HG03097 (cell line): ENCODE data around the gene NATD1.

Source experiments
- ATAC-seq: cut with Tn5 transposase; IDR thresholded peaks from one replicate; pipeline ENCODE4 v1.9.1; 2021; ENCODE audit not compliant: unreplicated experiment, low FRiP score

Gene NATD1

DNA sequence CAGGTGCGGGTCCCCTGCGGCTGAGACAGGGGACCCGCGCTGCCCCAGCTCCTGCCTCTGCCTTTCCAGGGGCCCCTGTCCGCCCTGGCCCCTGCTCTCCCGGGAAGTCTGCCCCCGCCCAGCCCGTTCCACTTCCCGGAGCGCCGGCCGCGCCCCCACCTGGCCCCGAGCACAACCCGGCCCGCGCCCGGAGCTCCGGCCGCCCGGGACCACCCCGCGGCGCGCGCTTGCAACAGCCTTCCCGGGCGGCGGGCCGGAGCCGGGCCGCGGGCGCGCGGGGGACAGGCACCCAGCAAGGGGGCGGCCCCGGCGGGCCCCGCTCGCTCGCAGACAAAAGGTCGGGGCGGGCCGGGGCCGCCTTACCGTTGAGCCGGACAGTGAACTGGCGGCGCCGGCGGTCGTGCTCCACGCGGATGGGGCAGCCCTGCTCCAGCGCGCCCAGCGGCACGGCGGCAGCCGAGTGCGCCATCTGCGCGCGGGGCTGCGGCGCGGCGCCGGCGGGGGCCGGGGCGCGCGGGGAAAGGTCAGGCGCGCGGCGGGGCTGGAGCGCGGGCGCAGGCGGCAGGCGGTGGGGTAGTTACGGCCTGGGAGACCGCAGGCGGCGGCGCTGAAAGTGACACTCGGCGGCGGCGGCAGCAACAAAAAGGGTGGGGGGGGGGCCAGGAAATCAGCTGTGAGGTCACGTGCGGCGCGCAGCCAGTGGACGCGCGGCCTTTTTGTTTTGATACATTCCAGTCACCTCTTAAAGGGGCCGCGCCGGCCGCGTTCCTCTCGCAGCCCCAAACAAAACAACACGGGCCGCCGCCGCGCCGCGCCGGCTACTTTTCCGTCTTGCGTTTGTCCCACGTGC, at the start of gene NATD1:
TSS of gene NATD1 (minus strand) at position 615 of the 850 bp plus-strand sequence. CDS start at position 469, 146 bp downstream.
- ATAC-seq, result peak; percentile 52

- no peak for ATAC-seq
Observed at GRCh38 chr17:21301593-21302550, 48.7 kb upstream of the NATD1 start.

DNA sequence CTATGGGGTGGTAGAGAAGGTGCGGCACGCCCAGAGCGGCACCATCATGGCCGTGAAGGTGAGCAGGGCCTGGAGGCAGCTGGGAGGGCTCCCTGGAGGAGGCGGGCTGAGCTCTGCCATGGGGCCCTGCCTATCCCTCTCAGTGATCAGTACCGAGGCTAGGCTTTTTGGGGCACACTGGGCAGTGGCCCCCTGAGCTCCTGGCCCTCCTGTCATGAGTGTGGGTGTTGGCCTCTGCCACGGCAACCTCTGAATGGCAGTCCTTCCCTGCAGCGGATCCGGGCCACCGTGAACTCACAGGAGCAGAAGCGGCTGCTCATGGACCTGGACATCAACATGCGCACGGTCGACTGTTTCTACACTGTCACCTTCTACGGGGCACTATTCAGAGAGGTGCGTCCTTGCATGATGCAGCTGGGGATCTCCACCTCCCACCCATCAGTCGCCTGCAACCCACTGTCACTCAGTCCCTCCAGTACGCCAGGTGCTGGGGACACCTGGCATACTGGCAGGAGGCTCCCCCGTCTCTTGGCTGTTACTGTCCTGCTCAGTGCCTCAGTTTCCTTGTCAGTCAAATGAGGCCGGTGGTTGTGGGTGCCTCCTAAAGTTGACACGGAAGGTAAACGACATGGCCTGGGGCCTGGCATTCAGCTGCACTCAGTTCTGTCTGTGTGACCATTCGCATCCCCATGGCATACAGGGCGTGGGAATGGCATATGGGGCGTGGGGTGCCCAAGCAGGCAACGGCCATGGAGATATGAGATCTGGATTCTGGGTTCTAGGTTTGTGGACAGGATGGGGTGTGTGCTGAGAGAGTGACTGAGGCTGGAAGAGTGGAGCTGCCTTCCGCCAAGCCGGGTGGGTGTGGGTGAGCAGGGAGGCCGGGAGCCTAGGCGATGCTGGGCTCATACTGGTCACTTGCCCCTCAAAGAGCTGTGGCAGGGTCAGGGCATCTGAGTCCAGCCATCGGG, 47.7 kb upstream of the NATD1 start:
- ATAC-seq, result no peak

DNA sequence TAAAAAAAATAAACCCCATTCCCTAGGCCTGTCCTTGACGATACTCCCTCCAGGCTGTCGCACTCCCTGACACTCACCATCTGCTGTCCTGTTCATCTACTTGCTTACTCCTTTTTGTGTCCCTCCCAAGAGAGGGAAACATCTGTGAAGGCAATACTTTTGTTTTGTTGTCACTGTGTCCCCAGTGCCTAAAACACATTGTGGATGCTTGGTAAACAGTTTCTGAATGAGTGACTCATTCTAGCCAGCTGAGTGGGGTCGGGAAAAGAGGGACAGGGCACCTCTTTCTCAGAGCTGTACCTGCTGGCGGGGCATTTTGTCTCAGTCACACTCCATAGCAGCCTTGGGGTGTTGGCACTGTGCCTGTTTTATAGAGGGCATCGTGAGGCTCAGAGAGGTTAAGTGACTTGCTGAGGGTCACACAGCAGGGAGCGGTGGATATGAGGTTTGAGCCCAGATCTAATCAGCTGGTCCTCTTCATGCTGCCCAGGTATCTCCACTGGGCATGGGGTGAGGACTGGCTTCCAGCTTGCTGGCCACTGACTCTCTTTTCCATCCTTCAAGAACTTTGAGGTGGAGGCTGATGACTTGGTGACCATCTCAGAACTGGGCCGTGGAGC, 46.9 kb upstream of the NATD1 start:
- ATAC-seq, result no peak

- ATAC-seq, result no peak
Observed at GRCh38 chr17:21298983-21299519, 45.8 kb upstream of the NATD1 start.

DNA sequence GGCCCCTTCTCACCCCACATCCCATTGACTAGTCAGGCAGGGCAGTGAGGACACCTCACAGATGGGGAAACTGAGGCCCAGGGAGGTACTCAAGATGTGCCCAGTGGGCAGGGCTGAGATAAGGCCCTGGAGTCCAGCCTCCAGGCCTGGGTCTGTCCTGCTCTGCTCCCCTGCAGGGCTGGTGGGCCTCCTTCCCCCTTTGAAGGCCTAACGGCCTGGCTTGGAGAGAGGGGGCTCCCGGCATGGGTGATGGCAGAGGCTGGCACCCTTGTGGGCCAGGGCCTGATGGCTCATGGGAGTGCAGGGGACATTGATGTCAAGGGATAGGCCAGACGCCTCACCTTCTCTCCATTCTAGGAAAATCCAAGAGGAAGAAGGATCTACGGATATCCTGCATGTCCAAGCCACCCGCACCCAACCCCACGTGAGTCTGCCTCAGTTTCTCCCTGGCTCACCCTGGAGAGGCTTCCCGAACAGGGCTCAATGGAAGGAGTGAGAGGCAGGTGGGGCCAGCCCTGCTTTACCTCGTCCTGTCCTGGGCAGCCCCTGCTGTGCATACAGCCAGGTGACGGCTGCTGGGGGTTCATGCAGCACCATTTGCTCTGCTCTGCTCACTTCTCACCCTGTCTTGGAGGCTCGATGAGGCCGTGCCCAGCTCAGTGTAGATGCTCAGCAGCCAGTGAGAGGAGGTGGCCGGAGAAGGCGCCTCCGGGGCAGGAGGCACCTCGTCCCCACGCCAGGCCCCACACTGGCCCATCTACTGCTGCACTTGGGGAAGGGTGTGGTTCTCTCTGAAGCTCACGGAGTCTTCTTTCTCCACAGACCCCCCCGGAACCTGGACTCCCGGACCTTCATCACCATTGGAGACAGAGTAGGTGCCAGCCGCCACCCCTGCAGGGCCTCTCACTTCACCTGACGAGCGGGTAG, 45.1 kb upstream of the NATD1 start:
- ATAC-seq, result no peak

DNA sequence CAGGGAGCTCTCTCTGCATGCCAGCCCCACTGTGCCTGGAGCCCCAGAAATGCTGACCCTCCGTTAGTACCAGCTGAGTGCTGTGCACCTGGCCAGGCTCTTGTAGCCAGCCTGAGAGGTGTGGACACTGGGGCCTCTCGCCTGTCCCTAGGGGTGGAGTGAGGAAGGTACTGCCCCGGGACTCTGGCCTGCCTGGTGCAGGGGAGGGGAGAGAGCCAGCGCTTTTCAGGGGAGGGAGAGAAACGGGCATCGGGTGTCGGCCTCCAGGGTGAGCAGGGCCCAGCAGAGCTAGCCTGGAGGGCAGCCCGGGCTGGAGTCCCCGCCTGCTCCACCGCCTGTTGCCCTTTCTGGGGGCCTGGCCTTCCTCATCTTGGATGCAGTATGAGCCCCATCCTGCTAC, 44.4 kb upstream of the NATD1 start:
- no peak for ATAC-seq

DNA sequence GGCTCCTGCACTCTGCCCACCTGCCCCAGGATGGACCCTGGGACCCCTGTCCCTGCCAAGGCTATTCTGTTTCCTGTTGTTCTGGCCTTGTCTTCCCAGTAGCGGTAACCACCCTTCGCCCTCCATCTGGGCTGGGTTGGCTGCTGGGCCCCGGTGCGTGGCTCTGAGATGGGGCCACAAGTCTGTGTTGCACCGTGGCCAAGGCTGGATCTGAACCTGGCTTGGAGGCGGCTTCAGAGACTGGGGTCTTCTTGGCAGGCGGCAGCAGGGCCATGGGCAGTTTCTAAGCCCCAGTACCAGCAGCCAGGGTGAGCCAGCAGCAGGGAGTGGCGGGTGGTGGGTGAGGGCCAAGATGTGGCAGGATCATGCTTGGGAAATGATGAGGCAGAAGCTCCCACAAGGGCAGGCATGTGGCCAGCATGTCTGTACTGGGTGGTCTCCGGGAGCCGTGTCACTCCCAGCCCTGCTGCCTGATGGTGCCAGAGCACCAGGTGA, 43.9 kb upstream of the NATD1 start:
- no peak for ATAC-seq

GRCh38 chr17:21296097-21297025, 43.2 kb upstream of the NATD1 start:
- ATAC-seq, result no peak

GRCh38 chr17:21295036-21295952, 42.1 kb upstream of the NATD1 start:
- no peak for ATAC-seq

- no peak for ATAC-seq
Observed at GRCh38 chr17:21294321-21295035, 41.3 kb upstream of the NATD1 start.

GRCh38 chr17:21293831-21294210, 40.6 kb upstream of the NATD1 start:
- no peak for ATAC-seq

DNA sequence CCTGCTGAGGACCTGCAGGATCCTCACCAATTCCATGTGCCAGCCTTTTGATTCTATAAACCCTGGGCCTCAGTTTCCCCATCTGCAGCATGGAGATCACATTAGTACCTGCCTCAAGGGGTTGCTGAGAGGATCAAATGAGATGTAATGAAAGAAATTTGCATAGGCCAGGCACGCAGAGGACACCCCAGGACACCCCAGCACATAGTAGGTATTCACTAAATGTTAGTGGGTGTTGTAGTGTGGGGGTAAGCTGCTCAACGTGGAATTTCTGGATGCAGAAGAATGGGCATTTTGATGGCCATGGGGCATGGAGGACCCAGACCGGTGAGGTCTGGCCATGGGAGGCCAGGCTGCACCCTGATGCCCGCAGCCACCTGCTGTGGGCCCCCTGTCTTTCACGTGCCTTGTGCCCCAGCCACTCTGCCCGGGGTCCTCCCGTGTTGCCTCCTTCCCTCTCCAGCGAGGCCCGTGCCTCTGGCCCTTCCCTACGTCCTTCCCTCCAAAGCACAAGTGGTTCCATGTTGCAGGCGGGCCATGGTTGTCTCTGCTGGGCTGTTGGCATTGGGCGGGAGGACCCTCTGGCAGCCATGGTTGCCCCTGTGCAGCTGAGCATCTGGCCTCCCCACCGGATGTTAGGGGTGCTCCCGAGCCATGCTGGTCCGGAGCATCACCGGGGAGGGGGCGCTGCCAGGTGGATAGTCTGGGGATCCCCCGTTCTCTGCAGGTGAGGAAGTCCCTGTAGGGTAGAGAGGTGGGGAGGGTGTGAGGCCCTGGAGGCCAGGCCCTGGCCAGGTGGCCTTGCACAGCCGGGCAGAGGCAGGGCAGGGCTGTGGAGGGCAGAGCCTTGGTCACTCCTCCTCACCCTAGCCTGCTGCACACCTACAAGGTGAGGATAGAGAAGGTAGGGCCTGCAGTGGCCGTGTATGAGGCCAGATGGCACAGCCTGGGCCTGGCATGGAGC, 39.9 kb upstream of the NATD1 start:
- no peak for ATAC-seq

GRCh38 chr17:21291862-21292261, 38.7 kb upstream of the NATD1 start:
- no peak for ATAC-seq

DNA sequence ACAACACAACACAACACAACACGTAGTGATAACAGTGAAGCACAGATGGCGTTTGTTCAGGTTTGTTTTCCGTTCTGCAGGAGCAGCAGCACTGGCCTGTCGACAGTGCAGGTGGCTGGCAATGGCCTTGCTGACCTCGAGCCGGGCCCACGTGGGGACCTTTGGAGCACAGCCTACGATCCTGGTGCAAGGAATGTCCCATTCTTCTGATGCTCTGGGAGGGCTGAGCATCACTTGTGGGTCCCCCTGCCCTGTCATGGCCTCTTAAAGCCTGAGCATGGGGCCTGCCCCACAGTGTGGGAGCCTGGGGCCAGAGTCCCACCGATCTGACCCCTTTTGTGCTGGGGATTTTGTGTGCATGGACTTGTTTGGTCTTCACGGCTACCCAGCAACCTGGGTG, 38.1 kb upstream of the NATD1 start:
- ATAC-seq, result no peak
